Hematopoietic multipotent progenitor cell (in vitro differentiated cells): ENCODE results near the gene ATOH7. TPM values are rescaled to one million over a fixed set of nuclear protein-coding genes. Genes with fewer than 3 reads are reported as not detected.
"Not testable (repeated sequence)": the region's sequence is repeated elsewhere in the genome, so short reads cannot be mapped to it uniquely, and the experiment has no call there.

Source experiments
- DNase-seq, 3 donors: peaks; one replicate each; pipeline ENCODE4 v3.0.0-alpha.2; 2011 to 2015; ENCODE audit warnings: low read depth in 2 of 3, low spot score in 2 of 3
- total RNA-seq: library from RNA; depleted of rRNA; stranded (reverse); fragments of >200 nt; gene quantifications from one replicate; pipeline ENCODE4 v1.2.3, GENCODE V29; 2012

The ATOH7 gene
- total RNA-seq, 1 donor = 0.27 TPM

DNA sequence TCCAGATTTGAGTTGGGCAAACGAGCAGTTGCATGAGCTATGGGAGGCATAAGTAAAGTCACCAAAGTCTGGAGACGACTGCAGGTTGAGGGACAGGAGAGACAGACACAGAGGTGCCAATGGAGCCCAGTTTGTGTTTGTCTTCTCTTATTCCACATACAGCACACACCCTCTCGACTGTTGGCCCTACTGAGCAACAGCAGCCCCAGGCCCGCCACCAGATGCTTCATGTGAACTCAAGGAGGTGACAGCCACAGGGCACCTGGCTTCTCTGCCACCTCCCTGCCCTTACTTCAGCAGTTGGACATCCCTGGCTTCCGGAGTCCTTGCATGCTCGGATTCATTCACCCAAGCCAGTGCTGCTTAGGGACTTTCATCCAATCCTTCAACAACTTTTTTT, 6.5 kb upstream of the ATOH7 start:
- DNase-seq = no peak

DNA sequence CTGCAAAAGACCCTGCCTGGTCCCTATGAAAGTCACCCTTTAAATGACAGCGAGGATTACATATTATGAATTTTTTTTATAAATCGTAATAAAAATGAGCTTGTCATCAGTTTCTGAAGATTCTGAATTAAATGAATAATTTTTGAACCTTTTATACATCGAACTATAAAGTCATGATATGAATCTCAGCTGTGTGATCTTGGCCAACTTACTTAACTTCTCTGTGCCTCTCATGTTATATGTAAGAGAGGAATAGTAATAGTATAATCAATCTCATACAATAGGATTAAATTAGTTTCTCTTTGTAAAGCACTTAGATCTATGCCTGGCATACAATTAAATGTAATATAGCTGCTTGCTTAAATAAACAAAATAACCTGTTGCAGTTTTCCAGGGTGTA, 5.3 kb upstream of the ATOH7 start:
- DNase-seq = no peak

DNA sequence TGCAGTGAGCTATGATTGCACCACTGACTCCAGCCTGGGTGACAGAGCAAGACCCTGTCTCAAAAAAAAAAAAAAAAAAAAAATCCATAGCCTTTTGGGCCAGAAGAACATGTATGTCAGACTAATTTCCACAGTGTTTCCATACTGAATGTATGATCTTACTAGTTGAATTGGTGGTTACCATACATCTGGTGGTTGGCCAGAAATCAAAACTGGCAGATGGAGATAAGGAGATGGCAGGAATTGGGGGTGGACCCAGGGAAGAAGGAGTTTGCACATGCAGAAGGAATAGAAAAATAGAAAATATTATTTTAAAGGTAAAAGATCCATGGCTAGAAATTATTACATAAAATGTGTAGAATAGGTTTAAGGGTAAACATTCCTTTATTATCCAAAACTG, 3.7 kb upstream of the ATOH7 start:
- DNase-seq = no peak

DNA sequence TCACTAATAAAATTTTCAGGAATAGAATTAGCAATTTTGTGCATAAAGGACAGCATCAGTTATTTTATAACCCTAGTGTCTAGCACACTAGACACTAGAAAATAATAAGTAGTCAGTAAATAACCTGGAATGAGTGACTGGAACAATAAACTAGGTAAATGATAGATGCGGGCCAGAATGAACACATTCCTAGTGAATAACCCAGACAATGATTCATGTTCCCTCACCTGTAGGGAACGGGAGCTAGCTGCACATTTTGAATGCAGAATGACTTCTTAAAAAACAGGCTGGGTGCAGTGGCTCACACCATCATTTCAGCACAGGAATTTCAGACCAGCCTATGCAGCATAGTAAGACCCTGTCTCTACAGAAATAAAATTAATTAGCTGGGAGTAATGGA, 3.2 kb upstream of the ATOH7 start:
- DNase-seq = no peak

DNA sequence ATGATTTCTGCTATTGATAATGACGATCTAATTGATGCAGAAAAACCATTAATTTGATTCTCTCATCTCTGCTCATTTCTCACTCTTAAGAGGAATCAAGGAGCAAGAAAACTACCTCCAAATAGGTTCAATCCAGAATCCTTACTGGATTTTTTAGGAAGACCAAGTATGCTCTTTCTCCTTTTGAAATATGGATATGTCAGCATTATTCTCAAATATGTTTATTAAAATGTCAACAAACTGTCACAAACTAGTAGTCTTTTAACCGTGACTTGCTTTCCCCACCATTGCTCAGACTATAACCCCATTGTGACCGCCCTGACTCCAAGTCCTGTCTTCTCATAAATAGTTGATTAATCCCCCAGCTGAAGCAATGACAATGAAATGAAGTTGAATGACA, 1.1 kb upstream of the ATOH7 start:
- no peak for DNase-seq

DNA sequence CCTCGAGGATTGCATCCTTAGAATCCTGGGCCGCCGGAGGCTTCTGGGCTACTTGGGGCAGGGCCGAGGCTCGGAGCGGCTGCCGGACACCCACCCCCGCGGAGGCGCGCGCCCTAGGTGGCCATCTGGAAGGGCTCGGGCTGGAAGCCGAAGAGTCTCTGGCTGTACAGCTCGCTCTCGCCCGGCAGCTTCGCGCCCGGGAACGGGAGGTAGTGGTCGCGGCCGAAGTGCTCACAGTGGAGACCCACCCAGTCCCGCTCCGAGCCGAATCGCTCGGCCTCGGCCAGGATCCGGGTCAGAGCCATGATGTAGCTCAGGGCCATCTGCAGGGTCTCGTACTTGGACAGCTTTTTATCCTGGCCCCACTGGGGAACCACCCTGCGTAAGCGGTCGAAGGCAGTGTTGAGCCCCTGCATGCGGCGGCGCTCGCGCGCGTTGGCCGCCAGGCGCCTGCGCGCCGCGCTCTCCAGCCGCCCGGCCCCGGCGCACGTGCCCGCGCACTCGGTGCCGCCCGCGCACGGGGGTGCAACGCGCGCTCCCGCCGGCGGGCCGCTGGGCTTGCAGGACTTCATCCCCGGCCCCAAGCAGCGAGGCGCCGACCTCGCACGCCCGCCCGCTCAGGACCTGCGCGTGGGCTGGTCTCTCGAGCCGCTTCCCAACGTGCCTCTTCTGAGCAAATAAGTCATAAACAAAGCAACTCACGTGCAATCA, 652 bp downstream of the ATOH7 start:
- DNase-seq = peak in 2 of 3 donors; percentile 65 to 67

DNA sequence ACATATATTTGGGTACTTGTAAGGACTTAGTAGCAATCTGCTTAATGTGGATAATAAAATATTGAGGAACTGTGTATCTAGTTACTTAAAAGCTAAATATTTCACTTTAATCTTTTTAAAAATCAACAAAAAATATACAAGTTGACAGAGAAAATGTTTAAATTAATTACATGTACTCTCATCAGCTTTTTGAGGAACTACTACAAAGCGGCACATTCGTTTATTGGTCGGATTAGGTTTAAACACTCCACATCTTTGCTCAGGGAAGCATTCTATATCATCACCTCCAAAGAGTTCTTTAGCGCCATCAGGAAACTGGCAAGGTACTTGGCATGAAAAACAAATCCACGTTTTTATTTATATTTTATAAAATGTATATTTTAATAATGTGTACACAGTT, 1.6 kb downstream of the ATOH7 start:
- DNase-seq = no peak

DNA sequence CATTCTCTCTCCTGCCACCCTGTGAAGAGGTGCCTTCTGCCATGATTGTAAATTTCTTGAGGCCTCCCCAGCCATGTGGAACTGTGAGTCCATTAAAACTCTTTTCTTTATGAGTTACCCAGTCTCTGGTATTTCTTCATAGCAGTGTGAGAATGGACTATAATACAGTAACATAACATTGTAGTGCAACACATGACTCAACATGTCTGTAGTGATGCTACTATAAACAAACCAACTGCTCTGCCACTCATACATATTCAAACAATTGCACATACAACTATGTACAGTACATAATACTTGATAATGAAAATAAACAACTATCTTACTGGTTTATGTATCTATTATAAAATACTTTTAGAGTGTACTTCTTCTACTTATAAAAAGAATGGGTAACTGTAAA, 7.1 kb downstream of the ATOH7 start:
- no peak for DNase-seq

DNA sequence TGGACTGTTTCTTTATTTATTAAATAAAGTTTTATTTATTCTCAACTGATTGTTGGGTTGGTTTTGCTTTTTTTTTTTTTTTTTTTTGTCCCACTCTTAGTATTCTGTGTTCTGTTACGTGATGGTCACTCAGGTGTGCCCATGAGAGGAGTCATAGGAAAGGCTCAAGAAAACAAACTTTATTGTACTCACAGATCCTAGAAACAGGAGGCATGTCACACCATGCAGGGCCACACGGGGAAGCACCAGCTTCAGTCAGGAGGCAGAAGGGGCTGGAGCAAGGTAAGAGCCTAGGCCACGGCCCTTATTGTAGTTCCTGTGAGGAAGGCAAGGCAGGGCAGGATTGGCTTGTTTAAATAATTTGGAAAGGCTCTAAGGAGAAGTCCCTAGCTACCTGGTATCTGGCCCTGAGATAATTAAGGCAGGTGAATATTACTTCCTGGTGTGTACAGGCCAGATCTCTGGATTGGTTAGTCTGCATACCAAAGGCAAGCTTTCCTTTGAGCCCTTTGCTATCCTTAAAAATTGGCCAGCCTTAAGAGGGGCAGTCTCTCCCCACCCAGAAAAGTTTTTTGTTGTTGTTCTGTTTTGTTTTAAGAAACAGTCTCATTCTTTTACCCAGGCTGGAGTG, 8.3 kb downstream of the ATOH7 start:
- peak in 1 of 3 donors; percentile 32 for DNase-seq

DNA sequence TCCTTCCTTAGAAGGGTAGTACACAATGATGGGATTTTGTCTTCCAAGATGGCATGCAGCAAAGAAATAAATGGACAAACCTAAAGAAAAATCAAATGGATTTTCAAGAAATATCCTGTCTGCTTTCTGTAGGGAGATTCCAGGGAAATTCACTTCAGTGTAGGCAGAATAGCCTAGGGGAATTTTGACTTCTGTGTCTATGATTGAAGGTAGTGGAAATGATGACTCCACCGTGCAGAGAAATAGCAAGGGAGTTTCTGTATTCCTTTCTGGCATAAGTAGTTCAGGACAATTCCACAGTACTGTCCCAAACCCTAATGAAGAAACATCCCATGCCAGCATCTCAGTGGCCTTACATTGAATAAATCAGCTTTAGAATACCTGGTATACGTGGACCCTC, 9.5 kb downstream of the ATOH7 start:
- no peak for DNase-seq

DNA sequence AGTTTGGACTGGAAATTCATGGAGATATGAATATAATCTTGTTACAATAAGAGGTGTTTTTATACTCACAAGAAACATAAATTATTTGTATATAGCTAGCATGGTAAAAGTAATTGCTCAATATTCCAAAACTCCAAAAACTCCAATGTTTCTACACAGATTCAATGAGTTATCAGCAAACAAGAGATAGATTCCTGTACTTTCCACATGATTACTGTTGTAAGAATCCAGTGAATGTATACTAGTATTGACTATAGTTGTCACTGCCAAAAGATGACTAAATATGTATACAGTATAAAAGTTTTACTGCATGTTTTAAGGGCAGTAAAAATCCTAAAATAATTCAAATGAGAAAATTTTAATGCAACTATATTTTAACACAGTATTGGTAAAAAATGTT, 10.7 kb downstream of the ATOH7 start:
- DNase-seq = no peak

DNA sequence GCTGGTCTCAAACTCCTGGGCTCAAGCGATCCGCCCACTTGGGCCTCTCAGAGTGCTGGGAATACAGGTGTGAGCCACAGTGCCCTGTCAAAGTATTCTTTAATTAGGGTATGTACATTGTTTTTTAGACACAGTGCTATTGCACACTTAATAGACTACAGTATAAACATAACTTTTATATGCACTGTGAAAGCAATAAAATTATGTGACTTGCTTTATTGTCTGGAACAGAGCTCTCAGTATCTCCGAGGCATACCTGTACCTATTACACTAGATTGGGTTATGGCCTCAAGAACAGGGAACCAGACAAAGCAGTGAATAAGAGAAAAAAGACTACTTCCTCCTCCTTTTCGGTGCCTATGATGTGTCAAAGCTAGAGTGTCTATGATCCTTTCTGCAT, 13.1 kb downstream of the ATOH7 start:
- no peak for DNase-seq

DNA sequence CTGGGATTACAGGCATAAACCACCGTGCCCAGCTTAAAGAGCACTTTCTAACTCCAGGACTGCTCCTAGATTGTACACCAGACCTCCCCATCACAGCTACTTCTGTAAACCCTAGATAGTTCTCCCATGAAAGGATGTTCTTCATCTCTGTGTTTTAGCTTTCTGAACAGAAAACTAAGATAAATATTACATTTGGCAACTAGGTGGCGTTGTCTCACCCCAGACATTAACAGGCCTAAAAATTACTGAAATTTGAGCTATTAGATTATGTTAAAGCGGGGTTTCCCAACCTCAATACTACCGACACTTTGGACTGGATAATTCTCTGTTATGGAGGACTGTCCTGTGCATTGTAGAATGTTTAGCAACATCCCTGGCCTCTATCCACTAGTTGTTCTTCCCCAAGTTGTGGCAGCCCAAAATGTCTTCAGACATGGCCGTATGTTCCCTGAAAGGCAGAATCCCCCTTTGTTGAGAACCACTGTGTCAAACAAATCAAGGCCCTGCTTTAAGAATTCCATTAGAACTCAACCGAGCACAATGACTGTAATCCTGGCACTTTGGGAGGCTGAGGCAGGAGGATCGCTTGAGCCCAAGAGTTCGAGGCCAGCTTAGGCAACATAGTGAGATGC, 19.1 kb downstream of the ATOH7 start:
- DNase-seq = peak in 2 of 3 donors; percentile 25 to 57

DNA sequence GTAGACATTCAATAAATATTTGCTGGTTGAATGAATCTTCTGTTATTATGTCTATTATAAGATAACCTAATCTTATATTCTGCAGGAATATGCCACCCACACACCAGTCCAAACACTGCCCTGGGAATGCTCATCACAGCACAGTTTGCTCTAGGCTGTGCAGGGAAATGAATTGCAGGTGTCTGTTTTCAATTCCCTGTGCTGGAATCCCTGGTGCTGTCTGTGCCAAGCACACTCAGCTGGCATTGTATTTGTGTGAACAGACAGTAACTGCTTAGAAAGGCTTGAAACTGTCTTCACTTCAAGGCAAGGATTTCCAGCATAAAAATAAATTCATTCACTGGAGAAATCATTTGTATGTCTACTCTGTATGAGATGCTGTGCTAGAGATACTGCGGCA, 20.2 kb downstream of the ATOH7 start:
- no peak for DNase-seq

DNA sequence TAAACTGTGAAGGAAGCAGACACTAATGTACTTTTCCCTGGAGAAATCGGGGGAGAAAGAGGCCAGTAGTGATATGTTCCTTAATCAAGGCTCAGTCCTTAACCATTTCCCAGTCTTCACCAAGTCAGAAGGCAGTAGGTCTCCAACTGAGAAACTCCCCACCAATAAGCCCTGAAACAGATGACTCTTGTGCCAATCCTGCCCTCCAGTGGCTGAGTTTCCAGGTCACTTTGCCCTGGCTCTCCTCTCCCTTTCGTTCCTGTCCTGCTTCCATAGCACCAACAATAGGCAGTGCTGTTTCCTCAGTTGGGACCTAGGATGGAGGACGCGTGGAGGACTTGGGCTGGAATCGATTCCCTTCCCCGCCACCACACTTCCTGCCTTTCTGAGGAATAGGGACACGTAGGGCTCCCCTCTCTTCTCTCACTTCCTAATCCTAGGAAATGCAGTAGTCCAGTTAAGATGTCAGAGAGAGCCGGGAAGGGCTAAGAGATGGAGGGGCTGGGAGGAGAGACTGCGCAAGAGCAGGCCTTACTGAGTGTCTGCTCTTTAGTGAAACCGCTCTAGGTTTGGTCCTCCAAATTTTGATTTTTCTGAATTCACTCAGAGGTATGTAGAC, 23.4 kb downstream of the ATOH7 start:
- DNase-seq = peak in 2 of 3 donors; percentile 31 to 68

DNA sequence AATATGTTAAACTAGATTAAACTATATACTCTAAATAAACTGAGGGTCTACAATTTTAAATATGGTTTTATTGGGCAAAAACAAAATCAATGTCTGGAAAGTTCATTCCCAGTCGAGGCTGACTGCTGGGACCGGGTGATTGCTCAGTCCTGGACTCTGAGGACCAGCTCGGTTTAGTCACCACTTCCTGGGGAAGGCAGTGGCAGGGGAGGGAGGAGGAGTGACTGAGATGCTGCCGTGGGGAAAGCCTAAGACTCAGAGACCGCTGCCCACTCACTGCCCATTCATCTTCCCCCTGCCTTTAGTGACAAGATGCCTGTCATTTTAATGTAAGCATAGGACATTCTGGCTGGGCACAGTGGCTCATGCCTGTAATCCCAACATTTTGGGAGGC, 29.0 kb downstream of the ATOH7 start:
- DNase-seq = no peak

DNA sequence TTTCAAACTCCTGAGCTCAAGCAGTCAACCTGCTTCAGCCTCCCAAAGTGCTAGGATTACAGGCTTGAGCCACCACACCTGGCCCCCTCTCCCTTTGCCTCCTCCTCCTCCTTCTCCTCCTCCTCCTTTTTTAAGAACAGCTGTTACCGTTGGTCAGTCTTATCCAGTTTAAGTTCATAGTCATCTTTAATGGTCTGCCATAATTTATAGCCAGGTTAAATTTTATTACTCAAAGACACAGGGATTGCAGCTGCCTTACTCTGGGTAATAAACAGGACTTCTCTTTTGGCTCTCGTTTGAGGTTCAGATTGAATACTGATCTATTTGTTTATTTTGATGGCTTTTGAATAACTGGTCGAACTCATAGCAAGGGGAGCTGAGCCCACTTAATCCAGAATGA, 35.2 kb downstream of the ATOH7 start:
- DNase-seq = no peak

DNA sequence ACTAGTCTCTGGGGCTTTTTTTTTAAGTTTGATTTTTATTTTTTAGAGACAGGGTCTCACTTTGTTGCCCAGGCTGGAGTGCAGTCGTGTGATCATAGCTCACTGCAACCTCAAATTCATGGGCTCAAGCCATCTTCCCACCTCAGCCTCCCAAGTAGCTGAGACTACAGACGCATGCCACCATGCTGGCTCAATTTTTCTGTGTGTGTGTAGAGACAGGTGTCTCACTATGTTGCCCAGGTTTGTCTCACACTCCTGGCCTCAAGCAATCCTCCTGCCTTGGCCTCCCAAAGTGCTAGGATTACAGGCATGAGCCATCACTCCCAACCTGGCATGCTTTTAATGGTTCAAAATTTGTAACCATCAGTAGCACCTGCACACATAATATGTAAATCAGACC, 36.1 kb downstream of the ATOH7 start:
- not testable (repeated sequence) for DNase-seq

DNA sequence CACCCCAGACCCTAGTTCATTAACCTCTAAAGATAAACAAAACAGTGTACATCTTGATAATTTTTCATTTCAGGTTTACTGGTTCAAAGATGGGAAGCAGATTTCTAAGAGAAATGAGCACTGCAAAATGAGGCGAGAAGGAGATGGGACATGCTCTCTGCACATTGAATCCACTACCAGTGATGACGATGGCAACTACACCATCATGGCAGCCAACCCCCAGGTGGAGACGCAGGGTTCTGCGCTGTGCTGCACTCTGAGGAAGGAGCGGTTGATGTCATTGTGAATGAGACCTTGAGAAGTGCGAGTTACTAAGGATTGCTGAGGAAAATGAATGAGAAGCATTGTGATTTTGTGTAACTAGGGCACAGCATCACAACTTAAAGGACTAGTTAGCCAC, 37.6 kb downstream of the ATOH7 start:
- no peak for DNase-seq

DNA sequence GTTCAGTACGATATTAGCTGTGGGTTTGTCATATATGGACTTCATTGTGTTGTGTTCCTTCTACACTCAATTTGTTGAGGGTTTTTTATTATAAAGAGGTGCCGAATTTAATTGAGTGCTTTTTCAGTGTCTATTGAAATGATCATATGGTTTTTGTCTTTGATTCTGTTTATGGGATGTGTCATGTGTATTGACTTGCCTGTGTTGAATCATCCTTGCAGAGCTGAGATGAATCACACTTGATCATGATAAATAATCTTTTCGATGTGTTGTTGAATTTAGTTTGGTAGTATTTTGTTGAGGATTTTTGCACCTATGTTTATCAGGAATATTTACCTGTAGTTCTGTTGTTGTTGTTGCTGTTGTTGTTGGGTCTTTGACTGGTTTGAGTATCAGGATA, 39.8 kb downstream of the ATOH7 start:
- no peak for DNase-seq

DNA sequence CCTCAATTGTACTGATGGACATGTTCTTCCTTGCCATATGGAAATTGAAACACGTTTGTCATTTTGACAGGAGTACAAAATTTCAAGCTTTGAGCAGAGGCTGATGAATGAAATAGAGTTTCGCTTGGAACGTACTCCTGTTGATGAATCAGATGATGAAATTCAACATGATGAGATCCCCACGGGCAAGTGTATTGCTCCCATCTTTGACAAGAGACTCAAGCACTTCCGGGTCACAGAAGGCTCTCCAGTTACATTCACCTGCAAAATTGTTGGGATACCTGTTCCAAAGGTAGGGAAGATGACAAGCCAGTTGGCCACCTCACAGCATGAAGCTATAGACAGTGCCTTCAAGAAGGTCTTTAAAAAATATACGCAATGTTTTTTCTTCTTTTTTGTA, 43.1 kb downstream of the ATOH7 start:
- DNase-seq = no peak

DNA sequence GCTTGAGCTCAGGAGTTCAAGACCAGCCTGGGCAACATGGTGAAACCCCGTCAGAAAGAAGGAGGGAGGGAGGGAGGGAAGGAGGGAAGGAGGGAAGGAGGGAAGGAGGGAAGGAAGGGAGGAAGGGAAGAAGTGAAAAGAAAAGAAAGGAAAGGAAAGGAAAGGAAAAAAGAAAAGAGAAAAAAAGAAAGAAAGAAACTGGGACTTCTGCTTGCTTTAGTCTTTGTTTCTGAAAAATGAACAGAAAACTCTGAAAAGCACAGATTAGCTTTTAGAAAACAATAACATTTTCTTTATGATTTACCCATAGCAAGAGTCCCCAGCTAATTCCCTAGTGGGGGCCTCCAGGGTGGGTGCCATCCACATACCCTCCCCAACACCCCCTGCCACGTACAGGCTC, 46.8 kb downstream of the ATOH7 start:
- DNase-seq = no peak
